Activated gamma-delta T cell (primary cell): ENCODE measurements around the gene SNED1.

Experiments used
- DNase-seq: peaks from one replicate; lab custom pipeline; 2025; lab: John Stamatoyannopoulos, UW

The SNED1 gene

DNA sequence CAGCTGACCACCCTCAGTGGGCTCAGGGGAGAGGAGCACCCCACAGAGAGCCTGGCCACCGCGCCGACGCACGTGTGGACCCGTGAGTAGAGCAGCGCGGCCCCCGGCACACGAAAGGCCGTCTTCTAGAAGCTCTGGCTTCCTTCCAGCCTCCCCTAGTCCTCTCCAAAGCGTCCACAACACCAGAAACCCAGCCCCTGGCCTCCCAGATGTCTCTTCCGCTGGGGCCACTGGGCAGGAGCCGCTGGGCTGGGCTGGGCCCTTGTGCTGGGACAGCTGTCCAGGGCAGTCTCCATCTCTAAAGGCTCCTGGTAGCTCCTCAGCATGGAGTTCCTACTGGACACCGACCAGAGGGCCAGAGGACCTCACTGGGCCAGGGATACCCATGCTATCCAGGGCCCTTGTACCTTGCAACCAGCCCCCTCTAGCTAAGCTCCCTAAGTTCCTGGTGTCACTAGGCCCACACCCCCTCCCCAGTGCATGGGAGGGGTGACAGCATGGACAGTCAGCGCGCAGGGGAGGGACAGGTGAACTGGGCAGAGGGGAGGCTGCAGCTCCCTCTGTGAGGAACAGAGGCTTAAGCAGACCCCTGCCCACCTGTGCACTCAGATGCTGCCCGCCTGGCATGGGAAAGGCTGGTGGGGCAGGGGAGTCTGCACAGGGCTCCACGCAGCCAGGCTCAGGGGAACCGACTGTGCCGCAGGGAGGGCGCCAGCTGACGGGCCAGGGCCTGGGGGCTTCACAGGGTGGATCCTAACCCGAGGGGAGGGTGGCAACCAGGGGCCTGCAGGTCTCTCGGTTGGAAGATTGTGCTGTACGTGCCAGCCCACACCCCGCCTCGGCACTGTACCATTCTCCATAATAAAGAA is 70.8 kb downstream of the SNED1 start:
- DNase-seq = no peak

DNA sequence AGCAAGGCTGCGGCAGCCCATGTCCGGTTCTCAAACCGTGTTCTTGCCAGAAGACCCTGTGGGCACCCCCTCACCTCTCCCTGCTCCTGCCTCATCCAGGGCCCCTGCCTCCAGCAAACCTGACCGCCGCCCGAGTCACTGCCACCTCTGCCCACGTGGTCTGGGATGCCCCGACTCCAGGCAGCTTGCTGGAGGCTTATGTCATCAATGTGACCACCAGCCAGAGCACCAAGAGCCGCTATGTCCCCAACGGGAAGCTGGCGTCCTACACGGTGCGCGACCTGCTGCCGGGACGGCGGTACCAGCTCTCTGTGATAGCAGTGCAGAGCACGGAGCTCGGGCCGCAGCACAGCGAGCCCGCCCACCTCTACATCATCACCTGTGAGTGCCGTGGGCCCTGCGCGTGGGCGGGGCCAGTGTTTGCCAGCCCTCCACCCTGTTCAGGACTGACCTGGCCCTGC is 71.4 kb downstream of the SNED1 start:
- DNase-seq = no peak

DNA sequence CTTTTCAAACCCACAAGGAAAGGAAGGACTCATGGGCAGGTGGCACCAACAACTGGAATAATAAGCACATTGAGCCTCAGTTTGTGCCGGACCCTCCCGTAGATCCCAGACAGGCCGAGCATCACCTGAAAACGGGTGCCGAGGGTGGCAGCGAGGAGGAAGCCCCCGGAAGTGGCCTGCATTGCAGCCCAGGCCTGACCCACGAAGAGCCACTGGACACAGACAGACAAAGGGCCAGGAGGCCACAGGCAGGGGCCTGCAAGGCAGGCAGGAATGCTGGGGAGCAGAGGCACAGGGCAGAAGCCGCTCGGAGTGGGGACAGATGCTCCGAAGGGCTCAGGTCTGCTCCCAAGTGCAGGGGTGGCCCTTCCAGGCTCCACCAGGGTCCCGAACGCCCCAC is 71.9 kb downstream of the SNED1 start:
- no peak for DNase-seq

DNA sequence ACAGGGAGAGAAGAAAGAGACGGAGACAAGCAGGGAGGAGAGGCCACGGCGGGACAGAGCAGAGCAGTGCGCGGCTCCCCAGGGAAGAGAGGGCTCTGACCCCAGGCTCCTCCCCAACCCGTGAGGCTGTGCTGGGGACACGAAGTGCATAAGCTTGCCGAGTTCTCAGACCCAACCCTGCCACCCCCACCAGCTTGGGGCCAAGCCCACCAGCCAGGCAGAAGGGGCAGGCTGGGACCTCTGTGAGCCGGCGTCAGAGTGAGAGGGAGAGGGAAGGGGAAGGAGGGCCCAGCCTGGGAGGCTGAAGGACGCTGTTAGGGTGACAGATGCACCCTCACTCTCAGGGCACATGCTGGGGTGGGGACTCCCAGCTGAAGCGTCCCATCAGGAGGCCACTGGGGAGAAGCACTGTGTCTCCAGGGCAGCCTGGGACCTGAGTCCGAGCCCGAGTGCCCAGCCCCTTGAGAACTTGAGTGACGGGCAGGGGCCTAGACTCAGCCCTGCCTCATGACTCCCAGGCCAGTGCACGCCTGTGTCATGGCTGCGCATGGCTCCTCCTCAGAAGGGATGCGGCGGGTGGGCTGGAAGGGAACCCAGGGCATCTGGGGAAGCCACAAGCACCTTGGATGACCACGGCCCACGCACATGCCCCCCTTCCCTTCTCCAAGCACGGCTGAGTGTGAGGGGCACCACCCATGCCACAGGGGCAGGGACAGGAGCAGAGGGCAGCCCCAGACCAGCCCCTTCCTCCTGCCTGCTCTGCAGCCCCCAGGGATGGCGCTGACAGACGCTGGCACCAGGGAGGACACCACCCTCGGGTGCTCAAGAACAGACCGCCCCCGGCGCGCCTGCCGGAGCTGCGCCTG is 72.6 kb downstream of the SNED1 start:
- no peak for DNase-seq

GRCh38 chr2:241071677-241072111 is 73.3 kb downstream of the SNED1 start:
- no peak for DNase-seq

DNA sequence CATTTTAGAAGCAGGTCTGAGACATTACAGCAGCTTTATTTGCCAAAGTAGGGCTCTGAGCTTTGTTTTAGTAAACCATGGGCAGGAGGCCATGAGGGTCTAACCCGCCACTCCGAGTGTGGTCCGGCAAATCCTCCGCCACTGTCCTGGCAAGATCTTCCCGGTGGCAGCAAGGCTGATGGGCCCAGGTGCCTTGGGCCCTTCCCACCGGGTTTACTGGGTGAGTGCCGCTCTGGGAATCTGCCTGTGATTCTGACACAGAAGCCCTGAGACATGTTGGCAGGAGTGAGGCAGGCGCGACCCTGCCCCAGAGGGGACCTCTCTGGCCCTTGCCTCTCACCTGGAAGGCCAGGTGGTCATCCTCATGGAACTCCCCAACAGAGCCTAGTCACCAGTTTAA is 73.7 kb downstream of the SNED1 start:
- no peak for DNase-seq

DNA sequence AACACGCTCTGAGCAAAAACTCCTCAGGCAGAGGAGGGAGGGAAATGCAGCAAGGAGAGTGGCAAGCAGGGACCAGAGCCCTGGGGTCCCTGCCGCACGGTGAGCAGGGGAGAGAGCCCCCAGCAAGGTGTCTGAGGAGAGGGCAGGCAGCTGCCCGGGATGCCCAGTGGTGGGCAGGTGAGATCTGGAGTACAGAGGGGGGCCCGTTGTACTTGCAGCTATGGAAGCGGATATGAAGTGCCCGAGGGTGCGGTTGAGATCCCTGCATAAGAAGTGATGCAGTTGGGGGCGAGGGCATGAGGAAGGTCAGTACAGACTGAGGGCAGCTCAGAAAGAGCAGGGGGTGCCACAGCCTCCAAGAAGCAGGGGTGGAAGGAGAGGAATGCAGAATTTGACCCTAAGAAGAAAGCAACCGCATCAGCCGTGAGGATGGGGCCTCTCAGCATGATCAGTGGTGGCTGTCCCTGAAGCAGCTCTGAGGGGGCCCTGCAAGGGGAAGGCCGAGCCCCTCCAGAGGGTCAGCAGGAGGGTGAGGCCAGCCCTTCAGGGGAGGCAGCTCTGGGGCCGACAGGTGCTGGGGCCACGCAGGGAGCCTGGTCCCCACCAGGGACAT is 74.2 kb downstream of the SNED1 start:
- no peak for DNase-seq

DNA sequence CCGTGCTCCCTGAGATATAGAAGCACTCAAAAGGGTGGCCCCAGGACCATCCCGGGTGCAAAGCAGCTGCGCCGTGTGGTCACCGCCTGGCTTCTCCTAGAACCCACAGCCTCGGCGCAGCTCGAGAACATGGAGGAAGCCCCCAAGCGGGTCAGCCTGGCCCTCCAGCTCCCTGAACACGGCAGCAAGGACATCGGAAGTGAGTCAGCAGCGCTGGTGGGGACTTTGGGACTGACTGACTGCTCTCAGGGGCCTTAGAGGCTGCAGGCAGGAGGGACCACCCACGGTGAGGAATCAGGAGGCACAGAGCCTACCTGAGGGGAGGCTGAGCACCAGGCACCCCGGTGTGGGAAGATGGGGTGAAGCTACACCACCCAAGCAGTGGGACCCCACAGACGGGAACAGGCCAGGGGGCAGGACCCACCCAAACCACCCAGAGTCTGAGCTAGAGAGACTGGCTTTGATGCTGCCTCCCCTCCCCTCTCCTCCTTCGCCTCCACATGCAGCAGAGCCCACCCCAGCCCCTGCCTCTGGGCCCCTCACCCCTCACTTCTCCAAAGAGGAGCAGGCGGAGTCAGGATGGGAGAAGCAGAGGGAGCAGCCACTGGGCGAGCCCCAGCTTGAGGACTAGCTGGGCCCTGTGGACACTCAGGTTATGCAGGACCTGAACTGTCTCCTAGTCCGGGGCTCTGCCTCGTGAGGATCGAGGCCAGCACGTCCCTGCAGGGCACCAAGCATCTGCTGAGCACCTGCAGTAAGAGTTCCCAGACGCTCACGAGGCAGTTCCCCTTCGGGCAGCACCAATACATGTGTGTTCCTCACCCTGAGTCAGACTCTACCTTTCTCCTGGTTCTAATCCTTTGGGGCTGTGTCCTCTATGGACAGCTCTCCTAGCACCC is 75.0 kb downstream of the SNED1 start:
- DNase-seq = no peak

GRCh38 chr2:241074065-241074818 is 75.8 kb downstream of the SNED1 start:
- DNase-seq = no peak

DNA sequence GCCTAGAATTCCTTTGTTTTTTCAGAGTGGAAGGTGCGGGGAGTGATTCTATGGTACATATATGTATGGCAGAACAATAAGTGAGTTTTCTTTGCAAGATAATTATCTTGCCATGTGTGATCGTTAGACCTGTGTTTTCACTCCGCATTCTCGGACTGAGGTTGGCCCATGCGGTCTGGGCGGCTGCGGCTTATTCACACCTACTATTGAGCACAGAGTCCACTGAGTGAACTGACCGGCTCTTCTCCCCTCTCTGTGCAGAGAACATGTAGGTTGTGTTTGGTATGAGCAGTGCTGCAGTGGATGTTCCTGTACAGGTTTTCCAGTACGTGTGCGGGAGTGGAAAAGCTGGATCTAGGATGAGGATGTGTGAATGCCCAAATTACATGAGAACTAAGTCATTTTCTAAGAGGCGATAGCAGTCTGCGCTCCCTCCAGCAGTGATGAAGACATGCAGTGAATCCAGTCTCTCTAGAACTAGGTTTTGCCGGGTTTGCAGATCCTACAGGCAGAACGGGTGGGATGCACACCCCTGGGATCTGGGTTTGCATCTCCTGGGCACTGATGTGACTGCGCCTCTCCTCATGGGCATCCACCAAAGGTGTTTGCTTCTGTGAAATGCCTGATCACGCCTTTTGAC is 76.6 kb downstream of the SNED1 start:
- no peak for DNase-seq

- no peak for DNase-seq
These were observed 82.2 kb downstream of the SNED1 start for GRCh38 chr2:241080405-241081189.

DNA sequence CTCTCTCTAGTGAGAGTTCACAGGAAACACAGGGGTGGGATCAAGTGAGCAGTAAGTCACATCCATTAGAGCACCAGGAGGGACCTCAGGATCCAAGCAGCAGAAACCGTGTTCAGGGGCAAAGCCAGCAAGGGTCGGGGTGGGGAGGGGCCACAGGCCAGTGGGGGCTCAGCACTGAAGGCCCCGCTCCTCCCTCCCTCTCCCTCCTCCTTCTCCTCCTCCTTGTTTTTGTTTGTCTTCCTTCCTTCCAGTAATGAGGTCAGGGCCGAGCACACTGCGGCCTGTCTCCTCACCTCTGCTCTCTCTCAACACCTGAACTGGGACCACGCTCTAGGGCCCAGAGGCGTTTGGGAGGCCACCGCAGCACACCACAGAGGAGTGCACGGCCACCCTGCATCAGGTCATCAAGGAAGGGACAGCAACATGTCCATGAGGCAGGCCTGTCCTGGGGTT is 82.8 kb downstream of the SNED1 start:
- no peak for DNase-seq

DNA sequence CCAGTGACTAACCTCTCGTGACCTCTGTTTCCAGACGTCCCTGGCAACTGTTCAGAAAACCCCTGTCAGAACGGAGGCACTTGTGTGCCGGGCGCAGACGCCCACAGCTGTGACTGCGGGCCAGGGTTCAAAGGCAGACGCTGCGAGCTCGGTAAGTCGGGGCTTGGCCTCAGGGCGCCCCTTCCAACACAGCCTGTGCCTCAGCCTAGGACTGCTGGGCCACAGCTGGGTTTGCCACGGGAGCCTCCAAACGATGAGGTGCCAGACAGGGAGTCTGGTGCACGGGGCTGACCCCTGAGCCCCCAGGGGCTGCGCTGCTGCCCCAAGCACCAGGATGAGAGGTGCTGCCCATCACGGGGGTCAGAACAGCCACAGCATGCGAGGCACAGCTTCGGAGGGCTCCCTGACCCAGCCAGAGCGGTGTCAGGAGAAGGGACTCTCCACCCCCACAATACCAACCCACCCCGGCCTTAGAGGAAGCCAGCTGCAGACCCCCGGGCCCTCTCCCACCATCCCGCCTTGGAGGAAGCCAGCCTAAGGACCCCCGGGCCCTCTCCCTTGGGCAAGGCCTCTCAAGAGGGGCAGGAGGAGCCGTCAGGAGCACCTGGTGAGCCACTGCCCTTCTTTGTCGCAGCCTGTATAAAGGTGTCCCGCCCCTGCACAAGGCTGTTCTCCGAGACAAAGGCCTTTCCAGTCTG is 83.4 kb downstream of the SNED1 start:
- no peak for DNase-seq

GRCh38 chr2:241082341-241083090 is 84.1 kb downstream of the SNED1 start:
- no peak for DNase-seq

GRCh38 chr2:241083091-241083415 is 84.6 kb downstream of the SNED1 start:
- no peak for DNase-seq

GRCh38 chr2:241084856-241085444 is 86.5 kb downstream of the SNED1 start:
- DNase-seq = no peak

- DNase-seq = no peak
These were observed 89.2 kb downstream of the SNED1 start for GRCh38 chr2:241087420-241088268.
